ENCODE results near the gene CKB. TPM values are rescaled to one million over a fixed set of nuclear protein-coding genes. Genes with fewer than 3 reads are reported as not detected.

CKB gene
- total and polyA plus RNA-seq, 2 donors (not counting 1 experiment from before 2014, with no cell fraction given) = 65.2 to 136 TPM

- no peak for DNase-seq (ENCODE audit: low read depth in 2 of 2)
Measured at GRCh38 chr14:103504991-103505565, 17.6 kb downstream of the CKB start.

GRCh38 chr14:103503296-103503695, 19.3 kb downstream of the CKB start:
- H3K27me3 ChIP-seq (ENCODE audit: control insufficient read depth, insufficient read depth, low read length) = no peaks in the 10 kb centered on the region
- no peaks in the 10 kb centered on the region for H3K9me3 ChIP-seq (ENCODE audit: control insufficient read depth, insufficient read depth, low read depth, low read length)
- H4K20me1 ChIP-seq (ENCODE audit: control insufficient read depth, extremely low read depth, insufficient read depth, low read length) = no peaks in the 10 kb centered on the region
- no peak overlapping the region for H3K9ac ChIP-seq (ENCODE audit: insufficient read depth, low read length)
- peaks cover 10% of the 10 kb centered on the region for H3K79me2 ChIP-seq (ENCODE audit: control insufficient read depth, insufficient read depth, low read length)
- no peak overlapping the region for H3K4me2 ChIP-seq (ENCODE audit: extremely low read depth, insufficient read depth, low read length)
- no peaks in the 10 kb centered on the region for H3K4me1 ChIP-seq (ENCODE audit: control insufficient read depth, extremely low read depth, insufficient read depth, low read length)
- H3K36me3 ChIP-seq (ENCODE audit: control insufficient read depth, insufficient read depth, low read length) = peaks cover 34% of the 10 kb centered on the region
- H2AFZ ChIP-seq (ENCODE audit: low read length) = no peak overlapping the region
- no peak for DNase-seq (ENCODE audit: low read depth in 2 of 2)
- H3K4me3 ChIP-seq (replicated peaks in 1 of 4; ENCODE audit: control extremely low read depth in 1 of 4, insufficient read depth in 1 of 4, low read depth in 3 of 4, low read length in 4 of 4) = no peak overlapping the region
- H3K27ac ChIP-seq (ENCODE audit: insufficient read depth, low read length) = no peak overlapping the region
- TF ChIP-seq EZH2 (IDR thresholded peaks at IDR 0.05; ENCODE audit: low read length, missing control alignments) (no peak), CTCF (conservative IDR thresholded peaks at IDR 0.05 in 1 of 2, IDR thresholded peaks at IDR 0.05 in 1 of 2; ENCODE audit: low read depth in 1 of 2, low read length in 2 of 2) (no peak)

More at GRCh38 chr14:103504991-103505565, 17.6 kb downstream of the CKB start:
- no peak for TF ChIP-seq CTCF (conservative IDR thresholded peaks at IDR 0.05 in 1 of 2, IDR thresholded peaks at IDR 0.05 in 1 of 2; ENCODE audit: low read depth in 1 of 2, low read length in 2 of 2)
- no peak overlapping the region for H2AFZ ChIP-seq (ENCODE audit: low read length)
- H3K27ac ChIP-seq (ENCODE audit: insufficient read depth, low read length) = no peak overlapping the region
- H3K4me1 ChIP-seq (ENCODE audit: control insufficient read depth, extremely low read depth, insufficient read depth, low read length) = no peaks in the 10 kb centered on the region
- H3K9ac ChIP-seq (ENCODE audit: insufficient read depth, low read length) = no peak overlapping the region
- no peaks in the 10 kb centered on the region for H3K27me3 ChIP-seq (ENCODE audit: control insufficient read depth, insufficient read depth, low read length)
- no peaks in the 10 kb centered on the region for H3K9me3 ChIP-seq (ENCODE audit: control insufficient read depth, insufficient read depth, low read depth, low read length)
- H3K4me2 ChIP-seq (ENCODE audit: extremely low read depth, insufficient read depth, low read length) = no peak overlapping the region
- no peak overlapping the region for H3K4me3 ChIP-seq (replicated peaks in 1 of 4; ENCODE audit: control extremely low read depth in 1 of 4, insufficient read depth in 1 of 4, low read depth in 3 of 4, low read length in 4 of 4)
- H3K36me3 ChIP-seq (ENCODE audit: control insufficient read depth, insufficient read depth, low read length) = peaks cover 35% of the 10 kb centered on the region
- H3K79me2 ChIP-seq (ENCODE audit: control insufficient read depth, insufficient read depth, low read length) = peaks cover 10% of the 10 kb centered on the region
- H4K20me1 ChIP-seq (ENCODE audit: control insufficient read depth, extremely low read depth, insufficient read depth, low read length) = no peaks in the 10 kb centered on the region

- Histone ChIP-seq H3K4me3 (replicated peaks in 1 of 4; ENCODE audit: control extremely low read depth in 1 of 4, insufficient read depth in 1 of 4, low read depth in 3 of 4, low read length in 4 of 4) (no peak overlapping the region), H3K9ac (ENCODE audit: insufficient read depth, low read length) (no peak overlapping the region), H3K4me2 (ENCODE audit: extremely low read depth, insufficient read depth, low read length) (no peak overlapping the region), H4K20me1 (ENCODE audit: control insufficient read depth, extremely low read depth, insufficient read depth, low read length) (no peaks in the 10 kb centered on the region), H3K79me2 (ENCODE audit: control insufficient read depth, insufficient read depth, low read length) (peaks cover 10% of the 10 kb centered on the region), H3K27ac (ENCODE audit: insufficient read depth, low read length) (no peak overlapping the region), H3K27me3 (ENCODE audit: control insufficient read depth, insufficient read depth, low read length) (no peaks in the 10 kb centered on the region), H3K36me3 (ENCODE audit: control insufficient read depth, insufficient read depth, low read length) (peaks cover 36% of the 10 kb centered on the region), H3K4me1 (ENCODE audit: control insufficient read depth, extremely low read depth, insufficient read depth, low read length) (no peaks in the 10 kb centered on the region), H2AFZ (ENCODE audit: low read length) (no peak overlapping the region), H3K9me3 (ENCODE audit: control insufficient read depth, insufficient read depth, low read depth, low read length) (no peaks in the 10 kb centered on the region)
- no peak for DNase-seq (ENCODE audit: low read depth in 2 of 2)
- TF ChIP-seq CTCF (conservative IDR thresholded peaks at IDR 0.05 in 1 of 2, IDR thresholded peaks at IDR 0.05 in 1 of 2; ENCODE audit: low read depth in 1 of 2, low read length in 2 of 2) (no peak), EZH2 (IDR thresholded peaks at IDR 0.05; ENCODE audit: low read length, missing control alignments) (no peak)
Measured at GRCh38 chr14:103502877-103503276, 19.8 kb downstream of the CKB start.

Data from fibroblast of lung (primary cell).